Measurements from ENCODE around the gene RBM38.
"Not testable (repeated sequence)": the region's sequence is repeated elsewhere in the genome, so short reads cannot be mapped to it uniquely, and the experiment has no call there.

The RBM38 gene

DNA sequence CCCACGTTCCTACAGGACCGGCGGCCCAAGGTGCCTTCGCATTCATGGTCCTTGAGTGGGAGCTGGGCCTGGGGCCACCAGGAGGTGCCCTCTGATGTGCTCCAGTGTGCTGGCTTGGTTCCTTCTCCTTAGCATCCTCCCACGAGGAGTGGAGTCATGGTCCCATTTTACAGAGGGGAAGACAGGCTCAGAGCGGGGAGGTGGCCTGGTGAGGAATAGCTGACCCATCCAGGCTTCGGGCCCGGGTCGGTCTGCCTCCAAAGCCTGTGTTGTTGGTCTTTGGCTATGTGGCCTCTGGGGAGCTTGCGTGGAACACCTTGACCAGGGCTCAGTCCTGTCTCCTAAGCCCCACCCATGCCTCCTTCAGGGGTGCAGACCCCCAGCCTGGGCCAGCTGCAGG, 22.8 kb downstream of the RBM38 start:
- no peak for TF ChIP-seq CTCF (IDR thresholded peaks at IDR 0.05; ENCODE audit: extremely low read depth, missing control alignments)
- no peak for DNase-seq (ENCODE audit: low spot score)

DNA sequence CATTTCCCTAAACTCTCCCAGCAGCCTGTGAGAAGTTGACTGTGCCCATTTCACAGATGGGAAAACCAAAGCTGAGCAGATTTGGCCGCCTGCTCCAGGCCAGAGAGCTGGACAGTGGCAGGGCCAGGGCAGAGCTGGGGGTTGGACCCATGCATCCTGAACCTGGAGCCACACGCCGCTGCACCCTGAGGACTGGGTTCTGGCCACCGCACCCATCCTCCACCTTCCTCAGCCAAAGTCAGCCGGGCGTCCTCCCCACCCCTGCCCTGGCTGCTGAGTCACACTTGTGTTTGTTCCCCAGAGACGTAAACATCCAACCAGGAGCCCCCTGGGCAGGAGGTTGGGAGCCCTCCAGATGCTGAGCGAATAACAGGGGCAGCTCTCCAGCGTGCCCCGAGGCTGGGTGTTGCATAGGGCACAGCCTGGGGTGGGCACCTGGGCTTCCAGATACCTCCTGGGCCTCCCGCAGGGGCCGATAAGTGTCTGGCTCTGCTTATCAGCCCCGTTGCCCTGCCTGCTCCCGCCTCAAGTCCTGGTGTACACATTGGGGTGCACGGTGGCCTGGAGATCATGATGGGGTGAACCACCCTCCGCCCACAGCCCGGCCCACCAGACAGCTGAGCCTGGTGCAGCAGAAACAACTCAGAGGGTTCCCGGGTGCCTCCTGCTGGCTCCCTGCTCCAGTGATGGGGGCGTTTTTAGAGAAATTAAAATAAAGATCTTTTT, 23.8 kb downstream of the RBM38 start:
- DNase-seq (ENCODE audit: low spot score): no peak
- TF ChIP-seq CTCF (IDR thresholded peaks at IDR 0.05; ENCODE audit: extremely low read depth, missing control alignments): no peak

DNA sequence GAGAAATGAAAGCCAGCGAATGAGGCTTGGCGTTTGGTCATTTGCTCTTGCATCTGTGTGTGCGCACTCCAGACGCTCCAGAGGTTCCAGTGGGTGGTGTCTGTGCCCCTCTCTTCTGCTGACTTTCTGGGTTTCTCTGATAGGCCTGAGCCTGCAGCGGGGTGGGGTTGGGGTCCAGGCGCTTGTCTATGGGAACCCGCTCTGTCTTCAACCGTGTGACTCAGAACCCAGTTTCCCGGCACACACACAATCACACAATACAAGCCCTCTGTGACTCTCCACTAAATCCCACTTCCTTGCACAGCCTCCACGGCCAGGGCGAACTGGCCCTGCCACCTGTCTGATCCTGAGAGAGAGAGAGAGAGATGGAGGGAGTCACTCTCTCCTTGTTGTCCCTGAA, 24.6 kb downstream of the RBM38 start:
- TF ChIP-seq CTCF (IDR thresholded peaks at IDR 0.05; ENCODE audit: extremely low read depth, missing control alignments): no peak
- DNase-seq (ENCODE audit: low spot score): no peak

- no peak for DNase-seq (ENCODE audit: low spot score)
- no peak for TF ChIP-seq CTCF (IDR thresholded peaks at IDR 0.05; ENCODE audit: extremely low read depth, missing control alignments)
Measured at GRCh38 chr20:57416296-57417022, 25.3 kb downstream of the RBM38 start.

- DNase-seq (ENCODE audit: low spot score): no peak
- TF ChIP-seq CTCF (IDR thresholded peaks at IDR 0.05; ENCODE audit: extremely low read depth, missing control alignments): no peak
Measured at GRCh38 chr20:57417051-57417689, 26.0 kb downstream of the RBM38 start.

DNA sequence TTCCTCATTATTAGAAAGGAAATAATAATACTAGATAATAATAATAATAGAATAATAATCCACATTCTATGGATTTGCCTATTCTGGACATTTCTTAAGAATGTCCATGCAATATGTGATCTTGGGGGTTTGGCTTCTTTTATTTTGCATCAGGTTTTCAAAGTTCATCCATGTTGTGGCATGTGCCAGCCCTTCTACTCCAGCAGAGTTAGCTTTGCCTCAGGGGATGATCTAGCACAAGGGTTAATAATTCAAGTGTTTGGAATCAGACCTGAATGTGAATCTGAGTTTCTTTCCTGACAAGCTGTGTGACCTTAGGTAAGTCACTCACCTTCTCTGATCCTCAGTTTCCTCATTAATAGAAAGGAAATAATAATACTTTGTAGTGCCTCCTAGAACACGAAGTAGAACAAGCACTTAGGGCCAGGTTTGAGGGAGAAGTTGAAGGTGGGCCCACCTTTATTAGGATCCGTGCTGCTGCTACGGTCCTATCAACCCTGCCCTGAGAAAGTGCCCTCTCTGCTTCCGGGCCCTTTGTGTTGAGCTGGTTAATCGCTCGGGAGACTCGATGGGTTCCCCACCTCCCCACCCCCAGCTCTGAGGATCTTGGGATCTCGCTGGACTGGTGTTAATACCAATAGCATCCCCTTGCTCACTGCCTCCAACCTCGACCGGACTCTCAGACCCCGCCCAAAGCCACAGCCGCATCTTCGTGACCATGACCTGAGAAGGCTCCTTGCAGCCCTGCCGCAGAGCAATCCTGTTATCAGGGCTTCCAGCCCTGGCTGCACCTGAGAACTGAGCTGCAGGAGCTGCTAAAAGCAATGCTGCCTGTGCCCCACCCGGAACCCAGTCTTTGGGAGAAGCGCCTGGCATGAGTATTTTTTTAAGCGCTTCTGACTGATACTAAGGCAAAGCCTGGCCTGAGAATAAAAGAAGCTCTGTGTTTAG, 26.9 kb downstream of the RBM38 start:
- TF ChIP-seq CTCF (IDR thresholded peaks at IDR 0.05; ENCODE audit: extremely low read depth, missing control alignments): no peak

DNA sequence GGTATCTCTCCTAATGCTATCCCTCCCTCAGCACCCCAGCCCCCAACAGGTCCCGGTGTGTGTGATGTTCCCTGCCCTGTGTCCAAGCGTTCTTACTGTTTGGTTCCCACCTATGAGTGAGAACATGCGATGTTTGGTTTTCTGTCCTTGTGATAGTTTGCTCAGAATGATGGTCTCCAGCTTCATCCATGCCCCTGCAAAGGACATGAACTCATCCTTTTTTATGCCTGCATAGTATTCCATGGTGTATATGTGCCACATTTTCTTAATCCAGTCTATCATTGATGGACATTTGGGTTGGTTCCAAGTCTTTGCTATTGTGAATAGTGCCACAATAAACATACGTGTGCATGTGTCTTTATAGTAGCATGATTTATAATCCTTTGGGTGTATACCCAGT, 28.3 kb downstream of the RBM38 start:
- not testable (repeated sequence) for DNase-seq (ENCODE audit: low spot score)

More for the DNA sequence above, 26.9 kb downstream of the RBM38 start:
- no peak for DNase-seq (ENCODE audit: low spot score)

All from GM20000 (cell line).